HepG2 (cell line): Measurements from ENCODE around the gene SPAG7. TPM values are rescaled to one million over a fixed set of nuclear protein-coding genes. Genes with fewer than 3 reads are reported as not detected.

ENCODE experiments used
- FLYWCH1 ChIP-seq: sonication (generic); formaldehyde crosslinking; IDR thresholded peaks from 2 replicates; pipeline ENCODE4 v1.8.1; 2023; ENCODE audit warnings: mild to moderate bottlenecking, missing genetic modification reagents
- KAT2B ChIP-seq: fragments of 150-350 bp; IDR thresholded peaks from 2 replicates; pipeline ENCODE4 v1.6.1; 2014; ENCODE audit warnings: low read depth, low read length, borderline replicate concordance
- KLF6 ChIP-seq: IDR thresholded peaks from 2 replicates; pipeline ENCODE4 v1.8.0; 2016; ENCODE audit warnings: missing biosample characterization, missing genetic modification reagents
- MED1 ChIP-seq: sonication (generic); formaldehyde crosslinking; IDR thresholded peaks from 2 replicates; pipeline ENCODE4 v1.4.0; 2020; ENCODE audit warnings: missing genetic modification reagents
- NBN ChIP-seq: fragments of 450-650 bp; conservative IDR thresholded peaks from 2 replicates; pipeline ENCODE4 v1.6.1; 2017
- NR2F6 ChIP-seq, 2 experiments: IDR thresholded peaks; 2 replicates each; pipeline ENCODE4 v1.6.1; 2016; ENCODE audit warnings: antibody characterized with exemption in 1 of 2, mild to moderate bottlenecking in 1 of 2
- PTBP1 ChIP-seq: fragments of 200-400 bp; formaldehyde crosslinking; IDR thresholded peaks from 2 replicates; pipeline ENCODE4 v1.6.1; 2018; ENCODE audit warnings: low read length, low read depth; ENCODE audit not compliant: poor library complexity, severe bottlenecking
- SIN3B ChIP-seq: fragments of 150-350 bp; IDR thresholded peaks from 2 replicates; pipeline ENCODE4 v1.6.1; 2014; ENCODE audit warnings: low read length
- ZNF260 ChIP-seq: sonication (generic); formaldehyde crosslinking; IDR thresholded peaks from 2 replicates; pipeline ENCODE4 v1.4.0; 2020; ENCODE audit warnings: missing genetic modification reagents, low read depth, mild to moderate bottlenecking, borderline replicate concordance
- ZNF441 ChIP-seq: sonication (generic); formaldehyde crosslinking; IDR thresholded peaks from 2 replicates; pipeline ENCODE4 v1.7.0; 2021; ENCODE audit warnings: missing genetic modification reagents, borderline replicate concordance
- ZNF546 ChIP-seq: sonication (generic); formaldehyde crosslinking; conservative IDR thresholded peaks from 2 replicates; pipeline ENCODE4 v1.8.1; 2023; ENCODE audit warnings: mild to moderate bottlenecking, missing genetic modification reagents
- ZNF652 ChIP-seq: IDR thresholded peaks from 2 replicates; pipeline ENCODE4 v1.6.1; 2016; ENCODE audit warnings: low read depth, borderline replicate concordance
- ZNF792 ChIP-seq: IDR thresholded peaks from 2 replicates; pipeline ENCODE4 v1.6.1; 2016
- polyA plus RNA-seq, 8 experiments: library from polyadenylated mRNA; depleted of rRNA in 3 of 8; stranded (reverse) in 7 of 8; unstranded in 1 of 8; fragments of >200 nt; fragmentation: Illumina TruSeq in 4 of 8; extraction: Trizol in 4 of 8; gene quantifications; 2 replicates each; pipeline versions ENCODE4 v1.2.1 to v1.2.3, GENCODE V29; 2011 to 2016; ENCODE audit warnings: low read depth in 4 of 8, missing spikeins in 1 of 8, mixed read lengths in 1 of 8; ENCODE audit not compliant: insufficient read depth in 1 of 8
- total RNA-seq, 5 experiments: library from RNA; depleted of rRNA; stranded (reverse); fragments of >200 nt; fragmentation: Illumina TruSeq; extraction: Trizol; gene quantifications; 2 replicates each; pipeline ENCODE4 v1.2.3, GENCODE V29; 2016; ENCODE audit warnings: low read depth in 1 of 5
- TF ChIP-seq, protein P1 (sequence below): IDR thresholded peaks from 2 replicates; pipeline ENCODE4 v1.6.1; 2018; ENCODE audit warnings: missing genetic modification reagents, mild to moderate bottlenecking, missing compliant biosample characterization
- TF ChIP-seq, protein P2 (sequence below): sonication (generic); formaldehyde crosslinking; IDR thresholded peaks from 2 replicates; pipeline ENCODE4 v1.8.1; 2023; ENCODE audit warnings: mild to moderate bottlenecking, missing genetic modification reagents, borderline replicate concordance
- TF ChIP-seq, protein P3 (sequence below): sonication (generic); formaldehyde crosslinking; conservative IDR thresholded peaks from 2 replicates; pipeline ENCODE4 v1.4.0; 2020; ENCODE audit warnings: missing genetic modification reagents
- TF ChIP-seq, protein P4 (sequence below): conservative IDR thresholded peaks from 2 replicates; pipeline ENCODE4 v1.6.1; 2018; ENCODE audit warnings: missing genetic modification reagents
- TF ChIP-seq, protein P5 (sequence below): sonication (generic); formaldehyde crosslinking; IDR thresholded peaks from 2 replicates; pipeline ENCODE4 v1.9.0; 2021; ENCODE audit warnings: missing genetic modification reagents, borderline replicate concordance
- TF ChIP-seq, protein P6 (sequence below): sonication (generic); formaldehyde crosslinking; IDR thresholded peaks from 2 replicates; pipeline ENCODE4 v1.4.0; 2020; ENCODE audit warnings: missing genetic modification reagents
- TF ChIP-seq, protein P7 (sequence below): sonication (generic); formaldehyde crosslinking; IDR thresholded peaks from 2 replicates; pipeline ENCODE4 v1.4.0; 2020; ENCODE audit warnings: missing genetic modification reagents

The SPAG7 gene
- total and polyA plus RNA-seq, 2 of the 13 experiments (the other 11 are each of a cell fraction or from before 2014, with no cell fraction given), result 51.0 to 59.0 TPM

DNA sequence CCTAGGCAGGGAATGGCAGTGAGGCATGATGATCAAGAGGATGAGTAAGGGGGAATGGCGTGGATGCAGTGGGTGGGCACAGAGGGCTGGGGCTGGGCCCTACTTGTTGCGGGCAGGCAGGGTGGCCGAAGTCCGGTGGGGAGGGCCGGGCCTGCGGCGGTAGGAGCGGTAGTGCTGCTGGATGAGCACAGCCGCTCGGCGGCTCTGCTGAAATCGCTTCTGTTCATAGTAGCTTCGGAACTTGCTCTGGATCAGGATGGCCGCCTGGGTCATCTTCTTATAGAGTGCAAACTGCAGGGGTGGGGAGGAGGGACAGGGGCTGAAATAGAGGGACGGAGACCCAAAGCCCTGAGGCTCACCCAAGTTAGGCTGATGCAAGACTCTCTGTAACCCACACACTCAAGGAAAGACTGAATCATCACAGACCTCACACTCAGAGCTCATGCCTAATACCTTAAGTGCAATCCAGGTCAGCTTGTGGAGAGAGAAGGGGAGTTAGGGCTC lies 1.5 kb upstream of the SPAG7 start (continued):
- TF ChIP-seq KAT2B, result no peak
- no peak for TF ChIP-seq ZNF792 (CRISPR knock-in tag)
- no peak for TF ChIP-seq ZNF260
- no peak for TF ChIP-seq PTBP1
- TF ChIP-seq ZNF441 (CRISPR knock-in tag), result no peak
- TF ChIP-seq ZNF652 (CRISPR knock-in tag), result no peak
- TF ChIP-seq, protein P1, sequence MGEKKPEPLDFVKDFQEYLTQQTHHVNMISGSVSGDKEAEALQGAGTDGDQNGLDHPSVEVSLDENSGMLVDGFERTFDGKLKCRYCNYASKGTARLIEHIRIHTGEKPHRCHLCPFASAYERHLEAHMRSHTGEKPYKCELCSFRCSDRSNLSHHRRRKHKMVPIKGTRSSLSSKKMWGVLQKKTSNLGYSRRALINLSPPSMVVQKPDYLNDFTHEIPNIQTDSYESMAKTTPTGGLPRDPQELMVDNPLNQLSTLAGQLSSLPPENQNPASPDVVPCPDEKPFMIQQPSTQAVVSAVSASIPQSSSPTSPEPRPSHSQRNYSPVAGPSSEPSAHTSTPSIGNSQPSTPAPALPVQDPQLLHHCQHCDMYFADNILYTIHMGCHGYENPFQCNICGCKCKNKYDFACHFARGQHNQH, result no peak
- no peak for TF ChIP-seq NBN
- TF ChIP-seq, protein P2, sequence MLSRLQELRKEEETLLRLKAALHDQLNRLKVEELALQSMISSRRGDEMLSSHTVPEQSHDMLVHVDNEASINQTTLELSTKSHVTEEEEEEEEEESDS, result no peak
- no peak for TF ChIP-seq SIN3B
- TF ChIP-seq, protein P3, sequence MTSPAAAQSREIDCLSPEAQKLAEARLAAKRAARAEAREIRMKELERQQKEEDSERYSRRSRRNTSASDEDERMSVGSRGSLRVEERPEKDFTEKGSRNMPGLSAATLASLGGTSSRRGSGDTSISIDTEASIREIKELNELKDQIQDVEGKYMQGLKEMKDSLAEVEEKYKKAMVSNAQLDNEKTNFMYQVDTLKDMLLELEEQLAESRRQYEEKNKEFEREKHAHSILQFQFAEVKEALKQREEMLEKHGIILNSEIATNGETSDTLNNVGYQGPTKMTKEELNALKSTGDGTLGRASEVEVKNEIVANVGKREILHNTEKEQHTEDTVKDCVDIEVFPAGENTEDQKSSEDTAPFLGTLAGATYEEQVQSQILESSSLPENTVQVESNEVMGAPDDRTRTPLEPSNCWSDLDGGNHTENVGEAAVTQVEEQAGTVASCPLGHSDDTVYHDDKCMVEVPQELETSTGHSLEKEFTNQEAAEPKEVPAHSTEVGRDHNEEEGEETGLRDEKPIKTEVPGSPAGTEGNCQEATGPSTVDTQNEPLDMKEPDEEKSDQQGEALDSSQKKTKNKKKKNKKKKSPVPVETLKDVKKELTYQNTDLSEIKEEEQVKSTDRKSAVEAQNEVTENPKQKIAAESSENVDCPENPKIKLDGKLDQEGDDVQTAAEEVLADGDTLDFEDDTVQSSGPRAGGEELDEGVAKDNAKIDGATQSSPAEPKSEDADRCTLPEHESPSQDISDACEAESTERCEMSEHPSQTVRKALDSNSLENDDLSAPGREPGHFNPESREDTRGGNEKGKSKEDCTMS (CRISPR knock-in tag), result no peak
- no peak for TF ChIP-seq MED1
- TF ChIP-seq, protein P4, sequence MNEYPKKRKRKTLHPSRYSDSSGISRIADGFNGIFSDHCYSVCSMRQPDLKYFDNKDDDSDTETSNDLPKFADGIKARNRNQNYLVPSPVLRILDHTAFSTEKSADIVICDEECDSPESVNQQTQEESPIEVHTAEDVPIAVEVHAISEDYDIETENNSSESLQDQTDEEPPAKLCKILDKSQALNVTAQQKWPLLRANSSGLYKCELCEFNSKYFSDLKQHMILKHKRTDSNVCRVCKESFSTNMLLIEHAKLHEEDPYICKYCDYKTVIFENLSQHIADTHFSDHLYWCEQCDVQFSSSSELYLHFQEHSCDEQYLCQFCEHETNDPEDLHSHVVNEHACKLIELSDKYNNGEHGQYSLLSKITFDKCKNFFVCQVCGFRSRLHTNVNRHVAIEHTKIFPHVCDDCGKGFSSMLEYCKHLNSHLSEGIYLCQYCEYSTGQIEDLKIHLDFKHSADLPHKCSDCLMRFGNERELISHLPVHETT, result no peak
- TF ChIP-seq KLF6 (CRISPR knock-in tag), result no peak; the same call in 1 of the 2 replicates
- TF ChIP-seq, protein P5, sequence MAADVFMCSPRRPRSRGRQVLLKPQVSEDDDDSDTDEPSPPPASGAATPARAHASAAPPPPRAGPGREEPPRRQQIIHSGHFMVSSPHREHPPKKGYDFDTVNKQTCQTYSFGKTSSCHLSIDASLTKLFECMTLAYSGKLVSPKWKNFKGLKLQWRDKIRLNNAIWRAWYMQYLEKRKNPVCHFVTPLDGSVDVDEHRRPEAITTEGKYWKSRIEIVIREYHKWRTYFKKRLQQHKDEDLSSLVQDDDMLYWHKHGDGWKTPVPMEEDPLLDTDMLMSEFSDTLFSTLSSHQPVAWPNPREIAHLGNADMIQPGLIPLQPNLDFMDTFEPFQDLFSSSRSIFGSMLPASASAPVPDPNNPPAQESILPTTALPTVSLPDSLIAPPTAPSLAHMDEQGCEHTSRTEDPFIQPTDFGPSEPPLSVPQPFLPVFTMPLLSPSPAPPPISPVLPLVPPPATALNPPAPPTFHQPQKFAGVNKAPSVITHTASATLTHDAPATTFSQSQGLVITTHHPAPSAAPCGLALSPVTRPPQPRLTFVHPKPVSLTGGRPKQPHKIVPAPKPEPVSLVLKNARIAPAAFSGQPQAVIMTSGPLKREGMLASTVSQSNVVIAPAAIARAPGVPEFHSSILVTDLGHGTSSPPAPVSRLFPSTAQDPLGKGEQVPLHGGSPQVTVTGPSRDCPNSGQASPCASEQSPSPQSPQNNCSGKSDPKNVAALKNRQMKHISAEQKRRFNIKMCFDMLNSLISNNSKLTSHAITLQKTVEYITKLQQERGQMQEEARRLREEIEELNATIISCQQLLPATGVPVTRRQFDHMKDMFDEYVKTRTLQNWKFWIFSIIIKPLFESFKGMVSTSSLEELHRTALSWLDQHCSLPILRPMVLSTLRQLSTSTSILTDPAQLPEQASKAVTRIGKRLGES (CRISPR knock-in tag), result no peak
- TF ChIP-seq FLYWCH1 (CRISPR knock-in tag), result no peak
- no peak for TF ChIP-seq NR2F6 (IDR thresholded peaks at IDR 0.05)
- no peak for TF ChIP-seq NR2F6 (CRISPR knock-in tag; IDR thresholded peaks at IDR 0.05)
- TF ChIP-seq, protein P6, sequence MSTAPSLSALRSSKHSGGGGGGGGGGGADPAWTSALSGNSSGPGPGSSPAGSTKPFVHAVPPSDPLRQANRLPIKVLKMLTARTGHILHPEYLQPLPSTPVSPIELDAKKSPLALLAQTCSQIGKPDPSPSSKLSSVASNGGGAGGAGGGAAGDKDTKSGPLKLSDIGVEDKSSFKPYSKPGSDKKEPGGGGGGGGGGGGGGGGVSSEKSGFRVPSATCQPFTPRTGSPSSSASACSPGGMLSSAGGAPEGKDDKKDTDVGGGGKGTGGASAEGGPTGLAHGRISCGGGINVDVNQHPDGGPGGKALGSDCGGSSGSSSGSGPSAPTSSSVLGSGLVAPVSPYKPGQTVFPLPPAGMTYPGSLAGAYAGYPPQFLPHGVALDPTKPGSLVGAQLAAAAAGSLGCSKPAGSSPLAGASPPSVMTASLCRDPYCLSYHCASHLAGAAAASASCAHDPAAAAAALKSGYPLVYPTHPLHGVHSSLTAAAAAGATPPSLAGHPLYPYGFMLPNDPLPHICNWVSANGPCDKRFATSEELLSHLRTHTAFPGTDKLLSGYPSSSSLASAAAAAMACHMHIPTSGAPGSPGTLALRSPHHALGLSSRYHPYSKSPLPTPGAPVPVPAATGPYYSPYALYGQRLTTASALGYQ (CRISPR knock-in tag), result no peak
- TF ChIP-seq, protein P7, sequence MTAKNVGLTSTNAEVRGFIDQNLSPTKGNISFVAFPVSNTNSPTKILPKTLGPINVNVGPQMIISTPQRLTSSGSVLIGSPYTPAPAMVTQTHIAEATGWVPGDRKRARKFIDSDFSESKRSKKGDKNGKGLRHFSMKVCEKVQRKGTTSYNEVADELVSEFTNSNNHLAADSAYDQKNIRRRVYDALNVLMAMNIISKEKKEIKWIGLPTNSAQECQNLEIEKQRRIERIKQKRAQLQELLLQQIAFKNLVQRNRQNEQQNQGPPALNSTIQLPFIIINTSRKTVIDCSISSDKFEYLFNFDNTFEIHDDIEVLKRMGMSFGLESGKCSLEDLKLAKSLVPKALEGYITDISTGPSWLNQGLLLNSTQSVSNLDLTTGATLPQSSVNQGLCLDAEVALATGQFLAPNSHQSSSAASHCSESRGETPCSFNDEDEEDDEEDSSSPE (CRISPR knock-in tag), result 0 out of 2 replicates have a peak, but pooled peaks have one; percentile 9
- no peak for TF ChIP-seq ZNF546 (CRISPR knock-in tag)
